ENCODE measurements around the gene NGF.

Gene NGF

DNA sequence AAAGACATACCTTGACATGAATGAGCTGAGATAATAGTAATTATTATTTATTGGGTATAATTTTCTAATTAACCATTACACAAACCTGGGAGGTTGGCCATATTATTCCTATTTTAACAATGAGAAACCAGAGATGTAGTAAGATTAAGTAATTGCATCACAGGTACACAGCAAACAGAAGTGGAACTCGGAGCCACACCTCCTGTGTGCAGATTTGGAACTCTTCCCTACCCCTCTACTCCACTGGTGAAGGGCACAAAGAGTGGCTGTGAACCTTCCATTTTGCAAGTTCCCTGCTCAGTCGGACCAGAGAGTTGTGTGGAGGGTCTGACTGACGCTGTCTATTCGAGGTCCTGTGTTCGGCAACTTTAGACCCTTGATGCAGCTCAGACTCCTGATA is 45.0 kb downstream of the NGF start:
- H3K27me3 Mint-ChIP-seq, result peaks cover 8% of the 10 kb centered on the region

DNA sequence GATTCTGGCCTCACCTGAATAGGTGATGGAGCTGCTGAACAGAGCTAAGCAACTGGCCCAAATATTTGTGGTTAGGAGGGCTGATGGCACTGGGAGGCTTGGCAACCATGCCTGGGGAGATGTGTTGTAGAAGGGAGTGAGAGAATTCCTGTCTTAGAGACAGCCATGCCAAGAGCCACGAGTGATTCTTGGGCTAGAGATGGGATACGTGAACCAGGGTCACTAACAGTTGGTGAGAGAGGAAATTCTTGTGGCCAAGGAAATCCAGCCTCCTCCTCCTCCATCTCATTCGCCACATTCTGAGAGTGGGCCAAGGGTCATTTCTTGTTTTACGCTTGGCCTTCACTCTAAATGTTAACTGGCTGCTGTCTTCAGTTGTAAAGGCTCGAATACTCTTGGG is 46.3 kb downstream of the NGF start:
- H3K36me3 Mint-ChIP-seq (ENCODE audit: low read depth), result no peaks in the 10 kb centered on the region
- H3K4me3 Mint-ChIP-seq, result no peak overlapping the region
- H3K27me3 Mint-ChIP-seq, result peaks cover 7% of the 10 kb centered on the region
- no peak overlapping the region for H3K27ac Mint-ChIP-seq
- H3K9me3 Mint-ChIP-seq, result no peaks in the 10 kb centered on the region
- no peaks in the 10 kb centered on the region for H3K4me1 Mint-ChIP-seq (ENCODE audit: low read depth)
- intact Hi-C loops (cut with micrococcal nuclease), result no loop called here

More for the DNA sequence above, 45.0 kb downstream of the NGF start:
- H3K4me1 Mint-ChIP-seq (ENCODE audit: low read depth), result no peaks in the 10 kb centered on the region
- no peaks in the 10 kb centered on the region for H3K36me3 Mint-ChIP-seq (ENCODE audit: low read depth)
- no peak overlapping the region for H3K4me3 Mint-ChIP-seq
- no peak overlapping the region for H3K27ac Mint-ChIP-seq
- H3K9me3 Mint-ChIP-seq, result no peaks in the 10 kb centered on the region
- intact Hi-C loops (cut with micrococcal nuclease), result no loop called here

DNA sequence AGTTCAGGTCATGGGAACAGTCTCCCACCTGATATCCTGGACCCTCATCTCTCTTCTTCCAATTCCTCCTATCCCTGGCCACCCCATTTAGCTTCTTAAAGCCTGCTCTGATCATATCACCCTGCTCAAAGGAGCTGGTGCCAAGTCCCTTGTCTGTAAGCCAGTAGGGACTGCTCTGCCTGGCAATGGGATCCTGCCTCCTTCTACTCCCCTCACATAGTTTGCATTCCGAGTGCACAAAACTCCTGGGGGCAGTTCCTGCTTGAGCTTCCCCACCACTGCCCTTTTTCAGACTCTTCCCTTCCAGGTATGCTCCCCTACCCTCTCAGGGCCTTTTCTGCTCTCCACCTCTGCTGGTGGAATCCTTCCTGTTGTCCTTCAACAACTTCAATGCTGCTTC is 48.1 kb downstream of the NGF start:
- Mint-ChIP-seq H3K27me3 (peaks cover 5% of the 10 kb centered on the region), H3K36me3 (ENCODE audit: low read depth) (no peaks in the 10 kb centered on the region), H3K27ac (no peak overlapping the region), H3K4me1 (ENCODE audit: low read depth) (peaks cover 2% of the 10 kb centered on the region), H3K9me3 (no peaks in the 10 kb centered on the region), H3K4me3 (no peak overlapping the region)
- intact Hi-C loops (cut with micrococcal nuclease), result no loop called here

DNA sequence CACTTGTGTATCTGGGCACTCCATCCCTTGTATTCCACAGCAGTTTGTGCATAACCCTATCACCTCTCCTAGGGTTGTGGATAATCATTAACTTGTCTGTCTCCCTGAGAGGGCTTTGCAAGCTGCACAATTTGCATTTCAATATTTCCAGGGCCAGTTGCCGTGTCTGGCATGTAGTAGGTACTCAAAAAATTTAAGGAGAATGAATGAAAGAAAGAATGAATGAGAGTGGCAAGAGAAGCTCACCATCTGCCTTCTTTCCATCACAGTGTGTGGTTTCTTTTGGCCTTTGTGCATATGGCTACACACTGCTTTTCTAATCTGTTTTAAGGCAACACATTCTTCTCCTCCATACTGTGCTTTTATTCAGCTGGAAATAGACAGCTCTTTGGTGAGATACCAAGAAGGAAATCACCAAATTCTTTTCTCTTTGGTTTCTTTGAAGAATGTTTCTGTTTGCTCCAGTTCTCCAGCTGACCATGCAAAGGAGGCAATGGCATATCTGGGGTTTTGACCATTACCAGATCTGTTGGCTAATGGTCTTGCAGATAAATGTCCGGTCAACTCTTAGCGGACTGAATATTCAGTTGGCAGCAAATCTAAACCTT is 49.4 kb downstream of the NGF start:
- peaks cover 5% of the 10 kb centered on the region for H3K27me3 Mint-ChIP-seq
- no peaks in the 10 kb centered on the region for H3K36me3 Mint-ChIP-seq (ENCODE audit: low read depth)
- H3K4me1 Mint-ChIP-seq (ENCODE audit: low read depth), result peaks cover 5% of the 10 kb centered on the region
- H3K4me3 Mint-ChIP-seq, result no peak overlapping the region
- H3K27ac Mint-ChIP-seq, result no peak overlapping the region
- H3K9me3 Mint-ChIP-seq, result no peaks in the 10 kb centered on the region
- intact Hi-C loops (cut with micrococcal nuclease), result no loop called here

DNA sequence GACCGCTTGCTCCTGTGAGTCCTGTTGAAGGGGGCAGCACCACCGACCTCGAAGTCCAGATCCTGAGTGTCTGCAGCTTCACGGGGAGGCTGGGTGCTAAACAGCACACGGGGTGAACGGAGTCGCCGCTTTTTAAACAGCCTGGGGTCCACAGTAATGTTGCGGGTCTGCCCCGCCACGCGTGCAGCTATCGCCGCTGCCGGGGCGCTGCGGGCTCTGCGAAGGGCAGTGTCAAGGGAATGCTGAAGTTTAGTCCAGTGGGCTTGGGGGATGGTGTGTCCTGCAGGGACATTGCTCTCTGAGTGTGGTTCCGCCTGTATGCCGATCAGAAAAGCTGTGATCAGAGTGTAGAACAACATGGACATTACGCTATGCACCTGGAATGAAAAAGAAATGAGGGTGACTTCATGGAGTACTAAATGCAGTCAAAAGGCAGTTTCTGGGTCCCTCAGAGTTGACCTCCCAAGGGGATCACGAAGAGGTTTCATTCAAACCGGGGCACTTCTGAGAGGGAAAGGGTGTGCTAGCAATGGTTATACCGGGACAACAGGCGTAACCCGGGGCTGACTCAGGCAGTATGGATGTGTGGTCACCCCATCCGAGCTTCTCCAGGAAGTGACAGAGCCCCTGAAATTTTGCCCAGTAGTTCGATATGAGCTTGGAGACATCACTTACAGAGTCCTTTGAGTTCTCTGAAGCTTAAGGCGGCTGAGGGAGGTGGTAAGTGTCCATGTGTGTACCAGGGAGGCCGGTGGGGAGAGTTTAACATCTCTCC is 51.4 kb downstream of the NGF start:
- no peaks in the 10 kb centered on the region for H3K36me3 Mint-ChIP-seq (ENCODE audit: low read depth)
- peaks cover 5% of the 10 kb centered on the region for H3K27me3 Mint-ChIP-seq
- no peaks in the 10 kb centered on the region for H3K9me3 Mint-ChIP-seq
- H3K27ac Mint-ChIP-seq, result no peak overlapping the region
- intact Hi-C loops (cut with micrococcal nuclease), result no loop called here
- peaks cover 13% of the 10 kb centered on the region for H3K4me1 Mint-ChIP-seq (ENCODE audit: low read depth)
- no peak overlapping the region for H3K4me3 Mint-ChIP-seq

DNA sequence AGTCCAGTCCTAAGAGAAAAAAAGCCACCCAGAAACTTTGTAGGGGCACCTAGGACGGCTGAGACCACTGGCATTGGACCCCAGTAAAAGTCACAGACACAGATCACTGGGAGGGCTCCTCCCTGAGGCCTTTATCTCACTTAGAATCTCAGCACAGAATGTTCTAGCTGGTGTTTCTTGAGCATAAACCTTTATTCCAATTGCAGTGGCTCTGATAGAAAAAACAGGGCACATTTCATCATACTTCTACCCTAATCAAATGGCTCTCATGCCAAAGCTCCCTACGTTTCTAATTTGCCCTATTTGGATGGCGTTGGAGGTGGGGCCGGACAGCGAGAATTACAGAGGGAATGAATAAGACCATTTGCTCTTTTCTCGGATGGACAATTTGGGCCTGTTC is 53.8 kb downstream of the NGF start:
- H3K27me3 Mint-ChIP-seq, result peaks cover 1% of the 10 kb centered on the region
- intact Hi-C loops (cut with micrococcal nuclease), result no loop called here
- H3K4me1 Mint-ChIP-seq (ENCODE audit: low read depth), result peaks cover 13% of the 10 kb centered on the region
- no peak overlapping the region for H3K4me3 Mint-ChIP-seq
- no peaks in the 10 kb centered on the region for H3K36me3 Mint-ChIP-seq (ENCODE audit: low read depth)
- H3K27ac Mint-ChIP-seq, result no peak overlapping the region
- H3K9me3 Mint-ChIP-seq, result no peaks in the 10 kb centered on the region

DNA sequence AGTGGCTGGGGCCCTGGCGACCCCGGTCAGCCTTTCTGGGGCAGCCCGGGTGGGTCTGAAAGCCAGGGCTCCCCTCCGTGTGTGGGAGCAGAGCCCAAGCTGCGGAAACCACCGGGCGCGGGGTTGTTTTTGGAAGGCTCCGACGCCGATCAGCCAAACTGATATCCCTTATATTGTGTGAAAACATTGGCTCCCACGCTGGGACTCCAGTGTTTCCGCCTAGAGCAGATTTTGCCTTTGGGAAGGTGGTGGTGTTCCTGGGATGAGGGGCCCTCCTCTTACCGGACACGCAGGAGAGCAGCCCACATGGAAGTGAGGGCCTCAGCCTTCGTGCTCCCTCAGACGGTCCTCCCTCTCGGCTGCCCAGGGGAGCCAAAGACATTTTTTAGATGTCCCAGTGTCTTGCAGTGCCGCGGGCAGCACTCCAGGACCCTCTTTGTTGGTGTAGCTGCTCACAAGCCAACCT is 54.3 kb downstream of the NGF start:
- intact Hi-C loops (cut with micrococcal nuclease), result no loop called here
- peaks cover 13% of the 10 kb centered on the region for H3K4me1 Mint-ChIP-seq (ENCODE audit: low read depth)
- H3K9me3 Mint-ChIP-seq, result no peaks in the 10 kb centered on the region
- H3K36me3 Mint-ChIP-seq (ENCODE audit: low read depth), result no peaks in the 10 kb centered on the region
- peaks cover 1% of the 10 kb centered on the region for H3K27me3 Mint-ChIP-seq
- no peak overlapping the region for H3K4me3 Mint-ChIP-seq
- no peak overlapping the region for H3K27ac Mint-ChIP-seq

DNA sequence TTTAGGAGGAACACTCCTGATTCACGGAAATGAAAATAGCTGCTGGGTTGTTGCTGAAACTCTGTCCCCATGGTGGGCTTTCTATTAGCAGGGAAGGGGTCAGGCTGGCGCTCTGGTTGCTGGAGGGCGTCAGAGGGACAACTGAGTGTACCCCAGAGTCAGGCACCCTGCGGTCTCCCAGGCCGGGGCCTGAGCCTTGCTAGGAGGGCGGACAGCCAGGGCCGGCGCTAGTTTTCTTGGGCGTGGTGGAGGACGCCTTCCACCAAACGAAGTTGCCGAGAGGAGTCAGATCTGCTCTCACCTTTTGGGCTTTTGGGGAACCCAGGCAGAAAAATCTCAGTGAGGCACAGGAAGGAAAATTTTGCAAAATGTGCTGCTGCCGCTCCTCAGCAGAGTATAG is 54.8 kb downstream of the NGF start:
- H3K4me1 Mint-ChIP-seq (ENCODE audit: low read depth), result peaks cover 13% of the 10 kb centered on the region
- no peaks in the 10 kb centered on the region for H3K36me3 Mint-ChIP-seq (ENCODE audit: low read depth)
- intact Hi-C loops (cut with micrococcal nuclease), result no loop called here
- H3K4me3 Mint-ChIP-seq, result no peak overlapping the region
- no peaks in the 10 kb centered on the region for H3K9me3 Mint-ChIP-seq
- H3K27ac Mint-ChIP-seq, result no peak overlapping the region
- H3K27me3 Mint-ChIP-seq, result peaks cover 1% of the 10 kb centered on the region

DNA sequence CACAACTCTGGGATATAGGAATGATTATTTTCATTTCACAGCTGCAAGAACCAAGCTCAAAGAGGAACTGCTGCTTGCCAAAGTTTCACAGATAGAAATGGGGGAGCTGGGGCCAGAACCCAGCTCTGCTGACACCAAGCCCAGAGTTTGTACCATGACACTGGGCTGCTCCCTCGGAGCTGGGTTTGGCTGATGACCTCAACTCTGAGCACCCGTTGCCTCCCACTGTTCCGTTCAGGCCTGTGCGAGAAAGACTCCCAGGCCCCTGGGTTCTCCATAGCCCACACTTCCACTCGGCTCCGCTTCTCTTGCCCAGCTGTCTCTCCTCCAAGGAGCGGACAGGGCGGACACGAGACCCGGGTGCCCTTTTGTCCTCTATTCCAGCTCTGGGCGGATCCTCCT is 55.2 kb downstream of the NGF start:
- no peak overlapping the region for H3K4me3 Mint-ChIP-seq
- H3K27ac Mint-ChIP-seq, result no peak overlapping the region

DNA sequence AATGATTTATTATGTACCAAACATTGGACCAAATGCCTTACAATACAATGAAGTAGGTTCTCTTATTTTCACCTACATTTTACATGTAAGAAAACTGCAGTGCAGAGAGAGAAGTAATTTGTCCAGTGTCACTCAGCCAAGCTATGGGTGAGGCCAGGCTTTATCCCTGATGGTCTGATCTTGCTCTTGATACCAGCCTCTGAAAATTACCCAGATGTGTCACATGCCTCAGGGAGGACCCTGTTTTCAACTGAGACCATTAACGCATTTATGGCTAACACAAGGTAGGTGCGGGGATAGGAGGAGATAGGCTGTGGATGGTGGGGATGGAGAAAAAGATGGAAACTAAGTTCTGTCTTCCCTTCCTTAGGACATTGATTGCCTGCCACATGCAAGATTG is 56.9 kb downstream of the NGF start:
- H3K9me3 Mint-ChIP-seq, result peaks cover 9% of the 10 kb centered on the region
- no peak overlapping the region for H3K4me3 Mint-ChIP-seq
- H3K4me1 Mint-ChIP-seq (ENCODE audit: low read depth), result peaks cover 13% of the 10 kb centered on the region
- no peaks in the 10 kb centered on the region for H3K36me3 Mint-ChIP-seq (ENCODE audit: low read depth)
- H3K27ac Mint-ChIP-seq, result no peak overlapping the region
- no peaks in the 10 kb centered on the region for H3K27me3 Mint-ChIP-seq
- intact Hi-C loops (cut with micrococcal nuclease), result no loop called here

More for the DNA sequence above, 55.2 kb downstream of the NGF start:
- Mint-ChIP-seq H3K4me1 (ENCODE audit: low read depth) (peaks cover 13% of the 10 kb centered on the region), H3K9me3 (no peaks in the 10 kb centered on the region), H3K36me3 (ENCODE audit: low read depth) (no peaks in the 10 kb centered on the region), H3K27me3 (peaks cover 1% of the 10 kb centered on the region)
- intact Hi-C loops (cut with micrococcal nuclease), result no loop called here

DNA sequence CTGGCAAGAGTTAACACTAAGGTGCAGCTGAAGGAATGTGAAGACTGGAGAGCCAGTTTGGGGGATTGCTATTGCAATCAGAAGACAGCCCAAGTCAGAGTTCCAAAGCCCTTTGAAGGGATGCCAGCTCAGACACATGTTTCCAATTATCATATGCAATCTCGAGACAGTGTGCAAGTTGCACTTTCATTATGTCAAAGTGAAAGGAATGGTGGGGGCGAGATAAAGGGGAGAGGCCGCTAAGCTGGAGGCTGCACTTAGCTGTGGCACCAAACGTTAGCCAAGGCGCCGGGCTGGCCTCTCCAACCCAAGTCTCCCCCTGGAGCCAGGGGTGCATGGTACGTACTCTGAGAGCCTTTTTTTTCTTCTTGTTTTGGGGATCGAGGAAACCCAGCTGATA is 58.0 kb downstream of the NGF start:
- Mint-ChIP-seq H3K36me3 (ENCODE audit: low read depth) (no peaks in the 10 kb centered on the region), H3K9me3 (peaks cover 9% of the 10 kb centered on the region), H3K27ac (no peak overlapping the region), H3K4me3 (no peak overlapping the region), H3K4me1 (ENCODE audit: low read depth) (peaks cover 13% of the 10 kb centered on the region), H3K27me3 (no peaks in the 10 kb centered on the region)
- intact Hi-C loops (cut with micrococcal nuclease), result no loop called here

DNA sequence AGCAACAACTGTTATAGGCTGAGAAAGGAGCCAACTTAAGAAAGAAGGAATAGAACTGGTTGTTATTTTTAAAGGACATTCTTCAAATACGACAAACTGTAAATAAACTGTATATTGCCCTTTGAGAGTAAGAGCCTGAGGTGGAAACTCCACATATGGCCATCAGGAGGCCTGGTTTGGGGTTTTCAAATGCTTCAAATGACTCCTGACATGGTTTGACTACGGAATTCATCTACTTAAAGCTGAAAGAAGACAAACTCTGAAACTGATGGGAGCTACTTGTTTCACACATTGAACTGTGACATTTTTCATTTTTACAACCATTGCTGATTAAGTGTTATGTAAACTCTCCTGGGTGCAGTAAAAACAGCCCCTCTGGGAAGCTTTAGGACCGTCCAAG is 59.8 kb downstream of the NGF start:
- peaks cover 9% of the 10 kb centered on the region for H3K4me1 Mint-ChIP-seq (ENCODE audit: low read depth)
- intact Hi-C loops (cut with micrococcal nuclease), result no loop called here
- H3K36me3 Mint-ChIP-seq (ENCODE audit: low read depth), result no peaks in the 10 kb centered on the region
- H3K27ac Mint-ChIP-seq, result no peak overlapping the region
- H3K4me3 Mint-ChIP-seq, result no peak overlapping the region
- peaks cover 9% of the 10 kb centered on the region for H3K9me3 Mint-ChIP-seq
- no peaks in the 10 kb centered on the region for H3K27me3 Mint-ChIP-seq

DNA sequence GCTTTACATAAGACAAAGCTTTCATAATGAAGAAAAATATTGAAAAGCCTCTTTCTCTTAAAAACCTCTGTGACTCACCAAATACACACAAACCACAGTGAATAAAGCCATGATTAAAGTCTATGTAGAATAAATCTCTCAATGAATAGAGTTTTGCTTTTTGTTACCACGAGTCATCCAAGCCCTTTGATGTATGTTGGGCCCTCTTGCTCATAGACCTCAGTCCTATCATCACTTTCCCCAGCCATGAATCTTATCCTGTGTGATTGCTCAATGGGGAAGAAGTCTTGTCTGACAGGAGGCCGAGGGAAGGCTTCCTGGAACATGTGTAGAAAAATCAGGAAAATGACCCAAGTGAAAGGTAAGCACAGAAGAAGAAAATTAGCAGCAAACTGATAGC is 60.8 kb downstream of the NGF start:
- H3K27me3 Mint-ChIP-seq, result no peaks in the 10 kb centered on the region
- intact Hi-C loops (cut with micrococcal nuclease), result no loop called here
- no peaks in the 10 kb centered on the region for H3K36me3 Mint-ChIP-seq (ENCODE audit: low read depth)
- H3K27ac Mint-ChIP-seq, result no peak overlapping the region
- peaks cover 9% of the 10 kb centered on the region for H3K9me3 Mint-ChIP-seq
- no peak overlapping the region for H3K4me3 Mint-ChIP-seq
- no peaks in the 10 kb centered on the region for H3K4me1 Mint-ChIP-seq (ENCODE audit: low read depth)

DNA sequence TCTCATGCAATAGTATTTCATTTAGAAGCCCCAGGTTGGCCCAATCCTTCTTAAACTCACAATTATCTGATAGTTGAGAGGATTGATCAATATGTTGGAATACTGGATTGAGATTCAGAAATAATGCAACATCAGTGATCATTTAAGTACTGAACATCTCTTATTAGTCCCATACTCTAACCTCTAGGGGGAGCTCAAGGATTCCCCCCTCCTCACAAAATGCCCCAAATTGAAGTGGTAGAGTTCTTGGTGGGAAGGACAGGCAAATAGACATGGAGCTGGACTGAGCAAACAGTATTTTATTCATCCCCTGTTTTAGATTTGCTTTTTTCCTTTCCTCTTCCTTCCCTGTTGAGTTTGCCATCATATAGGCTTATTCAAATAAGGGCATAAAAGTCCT is 62.8 kb downstream of the NGF start:
- Mint-ChIP-seq H3K9me3 (peaks cover 9% of the 10 kb centered on the region), H3K27ac (no peak overlapping the region), H3K4me3 (no peak overlapping the region), H3K27me3 (no peaks in the 10 kb centered on the region), H3K36me3 (ENCODE audit: low read depth) (no peaks in the 10 kb centered on the region), H3K4me1 (ENCODE audit: low read depth) (no peaks in the 10 kb centered on the region)
- intact Hi-C loops (cut with micrococcal nuclease), result loop anchor here (1.0 kb wide), 1 partner anchor 320 kb away; no protein-coding TSS in a partner anchor

DNA sequence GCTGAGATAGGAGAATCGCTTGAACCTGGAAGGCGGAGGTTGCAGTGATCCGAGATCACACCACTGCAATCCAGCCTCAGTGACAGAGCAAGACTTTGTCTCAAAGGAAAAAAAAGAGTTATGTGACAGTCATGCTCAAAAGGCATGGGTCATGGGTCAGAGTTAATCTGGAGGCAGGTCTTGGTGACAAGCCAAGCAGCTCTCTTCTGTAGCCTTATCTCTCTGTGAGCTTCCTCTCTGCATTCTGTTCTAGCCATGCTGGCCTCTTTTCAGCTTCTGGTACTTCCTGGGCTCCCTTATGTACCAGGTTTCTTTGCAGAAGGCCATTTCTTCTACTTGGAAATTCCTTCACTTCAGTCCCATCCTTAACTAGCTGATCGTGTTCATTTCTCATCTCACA is 63.6 kb downstream of the NGF start:
- H3K27me3 Mint-ChIP-seq, result no peaks in the 10 kb centered on the region
- H3K4me3 Mint-ChIP-seq, result no peak overlapping the region
- no peaks in the 10 kb centered on the region for H3K36me3 Mint-ChIP-seq (ENCODE audit: low read depth)
- no peak overlapping the region for H3K27ac Mint-ChIP-seq
- no peaks in the 10 kb centered on the region for H3K4me1 Mint-ChIP-seq (ENCODE audit: low read depth)
- intact Hi-C loops (cut with micrococcal nuclease), result no loop called here
- peaks cover 9% of the 10 kb centered on the region for H3K9me3 Mint-ChIP-seq
